HG02840 (cell line): Measurements from ENCODE around the gene OPALIN.

Experiments
- ATAC-seq: cut with Tn5 transposase; IDR thresholded peaks from one replicate; pipeline ENCODE4 v1.9.1; 2021; ENCODE audit warnings: mild to moderate bottlenecking, moderate library complexity, moderate number of reproducible peaks; ENCODE audit not compliant: unreplicated experiment, low FRiP score

The OPALIN gene

GRCh38 chr10:96374985-96375830, 16.4 kb upstream of the OPALIN start:
- ATAC-seq: peak; percentile 62

GRCh38 chr10:96374639-96374984, 15.8 kb upstream of the OPALIN start:
- ATAC-seq: no peak

- no peak for ATAC-seq
Observed at GRCh38 chr10:96374004-96374403, 15.2 kb upstream of the OPALIN start.

GRCh38 chr10:96371356-96371755, 12.6 kb upstream of the OPALIN start:
- no peak for ATAC-seq

GRCh38 chr10:96370584-96371157, 11.9 kb upstream of the OPALIN start:
- no peak for ATAC-seq

GRCh38 chr10:96369890-96370583, 11.2 kb upstream of the OPALIN start:
- ATAC-seq: no peak

- ATAC-seq: no peak
Observed at GRCh38 chr10:96368971-96369370, 10.2 kb upstream of the OPALIN start.

GRCh38 chr10:96367470-96367869, 8.7 kb upstream of the OPALIN start:
- no peak for ATAC-seq

- ATAC-seq: no peak
Observed at GRCh38 chr10:96366508-96366907, 7.7 kb upstream of the OPALIN start.

GRCh38 chr10:96365571-96365970, 6.8 kb upstream of the OPALIN start:
- no peak for ATAC-seq

GRCh38 chr10:96360766-96361165, 2.0 kb upstream of the OPALIN start:
- ATAC-seq: no peak

- no peak for ATAC-seq
Observed at GRCh38 chr10:96360331-96360730, 1.5 kb upstream of the OPALIN start.

GRCh38 chr10:96359616-96360015, 814 bp upstream of the OPALIN start:
- no peak for ATAC-seq

- no peak for ATAC-seq
Observed at GRCh38 chr10:96357038-96357620, 1.7 kb downstream of the OPALIN start.

GRCh38 chr10:96352582-96352981, 6.2 kb downstream of the OPALIN start:
- no peak for ATAC-seq

GRCh38 chr10:96352027-96352426, 6.8 kb downstream of the OPALIN start:
- ATAC-seq: no peak

- ATAC-seq: no peak
Observed at GRCh38 chr10:96346295-96346694, 12.5 kb downstream of the OPALIN start.

- ATAC-seq: no peak
Observed at GRCh38 chr10:96345222-96345621, 13.6 kb downstream of the OPALIN start.

GRCh38 chr10:96344178-96344577, 14.6 kb downstream of the OPALIN start:
- no peak for ATAC-seq

- no peak for ATAC-seq
Observed at GRCh38 chr10:96342402-96342801, 16.4 kb downstream of the OPALIN start.
